Measurements from ENCODE around the gene LKAAEAR1. TPM values are rescaled to one million over a fixed set of nuclear protein-coding genes. Genes with fewer than 3 reads are reported as not detected.

Gene LKAAEAR1
- total RNA-seq, 3 donors from 2014 or later, result 0.30 to 0.47 (median 0.38) TPM

DNA sequence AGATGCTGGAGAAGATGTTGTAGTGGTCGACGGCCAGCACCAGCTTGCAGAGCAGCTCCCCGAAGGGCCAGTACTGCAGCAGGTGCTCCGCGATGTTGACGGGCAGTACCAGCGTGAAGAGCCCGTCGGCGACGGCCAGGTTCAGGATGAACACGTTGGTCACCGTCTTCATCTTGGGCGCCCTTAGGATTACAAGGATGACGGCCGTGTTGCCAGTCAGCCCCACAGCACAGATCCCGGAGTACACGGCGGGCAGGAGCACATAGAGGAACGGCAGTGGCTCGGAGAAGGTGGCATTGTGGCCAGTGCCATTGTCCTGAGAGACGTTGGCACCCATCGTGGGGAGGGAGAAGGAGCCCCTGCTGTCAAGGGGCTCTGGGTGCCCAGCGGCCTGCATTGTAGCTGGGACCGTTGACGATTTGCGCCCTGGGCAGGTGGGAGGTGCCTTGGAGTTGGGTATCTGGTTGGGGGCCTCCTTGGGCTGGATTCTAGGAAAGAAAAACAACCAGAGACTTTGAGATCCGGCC, 22.3 kb upstream of the LKAAEAR1 start:
- Mint-ChIP-seq H3K36me3 (ENCODE audit: insufficient read depth) (no peaks in the 10 kb centered on the region), H3K4me1 (ENCODE audit: low read depth) (peaks cover 11% of the 10 kb centered on the region), H3K9me3 (no peaks in the 10 kb centered on the region), H3K27me3 (ENCODE audit: low read depth) (peaks cover 16% of the 10 kb centered on the region), H3K4me3 (no peak overlapping the region)
- DNase-seq (peak; percentile 2), ATAC-seq (no peak)

GRCh38 chr20:64105846-64106434, 21.7 kb upstream of the LKAAEAR1 start:
- H3K27me3 Mint-ChIP-seq (ENCODE audit: low read depth), result peaks cover 22% of the 10 kb centered on the region
- H3K9me3 Mint-ChIP-seq, result no peaks in the 10 kb centered on the region
- H3K4me1 Mint-ChIP-seq (ENCODE audit: low read depth), result peaks cover 15% of the 10 kb centered on the region
- DNase-seq (peak; percentile 1), ATAC-seq (no peak)
- no peak overlapping the region for H3K4me3 Mint-ChIP-seq
- no peaks in the 10 kb centered on the region for H3K36me3 Mint-ChIP-seq (ENCODE audit: insufficient read depth)

DNA sequence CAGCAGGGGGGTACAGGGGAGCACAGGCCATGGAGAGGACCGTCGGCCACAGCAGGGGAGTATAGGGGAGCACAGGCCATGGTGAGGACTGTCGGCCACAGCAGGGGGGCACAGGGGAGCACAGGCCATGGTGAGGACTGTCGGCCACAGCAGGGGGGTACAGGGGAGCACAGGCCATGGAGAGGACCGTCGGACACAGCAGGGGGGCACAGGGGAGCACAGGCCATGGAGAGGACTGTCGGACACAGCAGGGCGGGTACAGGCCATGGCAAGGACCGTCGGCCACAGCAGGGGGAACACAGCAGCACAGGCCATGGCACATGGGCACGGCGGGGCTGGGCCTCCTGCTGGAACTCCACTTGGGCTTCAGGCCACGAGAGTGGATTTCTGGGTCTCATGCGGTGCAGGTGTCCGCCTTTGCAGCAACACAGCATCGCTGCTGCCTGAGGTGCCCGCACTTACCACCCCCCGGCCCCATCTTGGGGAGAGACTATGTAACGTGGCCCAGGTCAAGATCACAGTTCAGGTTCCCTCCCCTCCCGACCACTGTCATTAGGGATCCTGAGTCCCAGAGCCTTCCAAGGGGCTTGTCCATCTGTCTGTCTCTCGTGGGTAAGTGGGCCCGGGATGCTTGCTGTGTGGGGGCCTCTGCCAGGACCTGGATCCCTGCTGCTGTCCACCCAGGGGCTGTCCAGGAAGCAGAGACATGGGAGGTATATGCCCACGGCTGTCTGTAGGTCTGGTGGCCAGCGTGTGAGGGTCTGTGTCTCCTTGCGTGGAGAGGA, 20.7 kb upstream of the LKAAEAR1 start:
- no peak for ATAC-seq
- H3K36me3 Mint-ChIP-seq (ENCODE audit: insufficient read depth), result no peaks in the 10 kb centered on the region
- H3K4me1 Mint-ChIP-seq (ENCODE audit: low read depth), result peaks cover 22% of the 10 kb centered on the region
- peak; percentile 3 for DNase-seq
- no peaks in the 10 kb centered on the region for H3K9me3 Mint-ChIP-seq
- H3K27me3 Mint-ChIP-seq (ENCODE audit: low read depth), result peaks cover 23% of the 10 kb centered on the region
- no peak overlapping the region for H3K4me3 Mint-ChIP-seq

DNA sequence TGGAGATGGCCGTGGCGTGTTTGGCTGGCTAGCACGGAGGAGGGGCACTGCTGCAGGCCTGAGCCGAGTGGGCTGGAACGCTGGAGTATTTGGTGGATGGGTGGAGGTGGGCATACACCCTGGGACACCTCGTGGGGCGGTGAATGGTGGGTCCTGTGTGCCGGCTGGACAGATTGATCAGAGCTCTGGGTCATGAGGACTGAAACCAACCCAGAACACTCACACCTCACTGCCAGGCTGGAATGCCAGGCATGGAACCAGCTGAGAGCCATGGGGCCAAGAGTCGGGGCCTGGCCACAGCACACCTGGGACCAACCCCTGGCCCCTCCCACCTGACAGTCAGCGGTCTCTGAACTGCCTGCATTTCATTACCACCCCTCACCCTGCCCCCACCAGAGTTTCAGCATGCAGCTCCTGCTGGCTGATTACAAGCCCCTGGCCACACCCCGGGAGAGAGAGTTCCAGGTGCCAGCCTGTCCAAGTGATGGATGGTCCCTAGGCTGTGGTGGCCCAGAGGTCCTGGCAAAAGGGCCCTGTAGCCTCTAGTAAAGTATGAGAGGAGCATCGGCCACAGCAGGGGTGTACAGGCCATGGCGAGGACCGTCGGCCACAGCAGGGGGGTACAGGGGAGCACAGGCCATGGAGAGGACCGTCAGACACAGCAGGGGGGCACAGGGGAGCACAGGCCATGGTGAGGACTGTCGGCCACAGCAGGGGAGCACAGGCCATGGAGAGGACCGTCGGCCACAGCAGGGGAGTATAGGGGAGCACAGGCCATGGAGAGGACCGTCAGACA, 19.9 kb upstream of the LKAAEAR1 start:
- H3K4me1 Mint-ChIP-seq (ENCODE audit: low read depth), result peaks cover 22% of the 10 kb centered on the region
- H3K9me3 Mint-ChIP-seq, result no peaks in the 10 kb centered on the region
- peaks cover 23% of the 10 kb centered on the region for H3K27me3 Mint-ChIP-seq (ENCODE audit: low read depth)
- ATAC-seq (no peak), DNase-seq (peak; percentile 3)
- no peaks in the 10 kb centered on the region for H3K36me3 Mint-ChIP-seq (ENCODE audit: insufficient read depth)
- H3K4me3 Mint-ChIP-seq, result no peak overlapping the region

DNA sequence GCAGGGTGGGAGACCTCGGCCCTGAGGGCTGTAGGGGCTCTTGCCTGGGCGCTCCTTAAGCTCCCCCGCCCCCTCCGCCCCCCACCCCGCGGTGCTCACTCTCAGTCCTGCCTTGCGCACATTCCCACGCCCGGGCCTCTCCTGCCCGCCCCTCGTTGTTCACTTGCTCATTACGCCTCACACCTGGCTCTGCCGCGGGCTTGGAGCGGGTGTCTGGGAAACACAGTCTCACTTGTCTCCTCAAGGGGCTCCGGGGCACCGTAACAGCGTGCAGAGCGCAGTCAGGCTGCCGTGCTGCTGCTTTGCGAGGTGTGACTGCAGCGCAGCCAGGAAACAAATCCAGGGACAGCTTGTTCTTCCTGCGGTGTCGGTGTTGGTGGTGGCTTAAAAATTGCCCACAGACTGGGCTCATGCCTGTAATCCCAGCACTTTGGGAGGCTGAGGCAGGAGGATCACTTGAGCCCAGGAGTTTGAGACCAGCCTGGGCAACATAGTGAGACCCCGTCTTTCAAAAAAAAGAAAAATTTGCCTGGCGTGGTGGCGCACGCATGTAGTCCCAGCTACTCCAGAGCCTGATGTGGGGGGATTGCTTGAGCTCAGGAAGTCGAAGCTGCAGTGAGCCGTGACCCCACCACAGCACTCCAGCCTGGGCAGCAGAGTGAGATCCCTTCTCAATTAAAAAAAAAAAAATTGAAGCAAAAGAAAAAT, 18.6 kb upstream of the LKAAEAR1 start:
- Mint-ChIP-seq H3K27me3 (ENCODE audit: low read depth) (peaks cover 22% of the 10 kb centered on the region), H3K4me1 (ENCODE audit: low read depth) (peaks cover 19% of the 10 kb centered on the region), H3K9me3 (no peaks in the 10 kb centered on the region), H3K4me3 (peak overlapping the region; percentile 59), H3K36me3 (ENCODE audit: insufficient read depth) (no peaks in the 10 kb centered on the region)
- peak; percentile 9 to 13 for ATAC-seq
- no peak for DNase-seq

DNA sequence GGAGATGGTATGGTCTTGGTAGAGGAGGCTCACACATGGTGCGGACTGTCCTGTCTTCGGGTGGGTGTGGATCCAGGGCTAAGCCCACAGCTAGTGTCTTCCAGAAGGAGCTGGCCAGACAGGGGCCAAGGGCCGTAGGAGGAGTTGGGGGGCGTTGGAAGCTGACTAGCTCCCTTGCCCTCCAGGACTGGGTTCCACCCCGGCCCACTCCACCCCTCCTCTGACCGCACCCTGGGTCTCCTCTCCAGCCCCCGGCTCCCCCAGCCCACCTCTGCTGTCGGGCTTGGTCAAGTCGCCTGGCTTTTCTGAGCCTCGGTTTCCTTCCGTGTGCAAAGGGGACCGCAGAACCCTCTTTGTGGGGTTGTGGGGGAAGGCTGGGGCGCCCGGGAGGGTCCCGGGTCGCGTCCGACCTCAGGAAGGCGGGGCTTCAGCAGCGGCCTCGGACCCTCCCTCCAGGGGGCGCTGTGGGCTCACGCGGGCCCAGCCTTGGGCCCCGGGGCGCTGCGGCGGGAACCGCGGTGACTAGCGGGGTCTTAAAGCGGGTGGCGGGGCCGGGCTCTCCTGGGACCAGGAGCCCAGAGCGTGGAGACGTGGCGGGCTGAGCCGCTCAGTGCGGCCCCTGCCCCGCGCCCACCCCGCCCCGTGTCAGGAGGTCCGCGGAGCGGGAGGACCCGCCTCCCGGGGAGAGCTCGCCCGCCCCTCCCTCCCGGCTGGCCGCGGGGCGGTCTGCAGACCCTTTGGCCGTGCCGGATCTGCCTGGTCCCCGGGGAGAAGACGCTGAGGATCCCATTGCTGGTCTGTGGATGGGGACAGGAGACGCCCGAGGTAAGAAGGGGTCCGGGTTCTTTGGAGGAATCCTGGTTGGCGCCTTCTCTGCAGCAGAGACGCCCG, 17.8 kb upstream of the LKAAEAR1 start:
- Mint-ChIP-seq H3K36me3 (ENCODE audit: insufficient read depth) (no peaks in the 10 kb centered on the region), H3K4me1 (ENCODE audit: low read depth) (peaks cover 15% of the 10 kb centered on the region), H3K9me3 (no peaks in the 10 kb centered on the region), H3K27me3 (ENCODE audit: low read depth) (peaks cover 22% of the 10 kb centered on the region), H3K4me3 (peak overlapping the region; percentile 37)
- DNase-seq (peak; percentile 62), ATAC-seq (peak; percentile 86 to 90)

DNA sequence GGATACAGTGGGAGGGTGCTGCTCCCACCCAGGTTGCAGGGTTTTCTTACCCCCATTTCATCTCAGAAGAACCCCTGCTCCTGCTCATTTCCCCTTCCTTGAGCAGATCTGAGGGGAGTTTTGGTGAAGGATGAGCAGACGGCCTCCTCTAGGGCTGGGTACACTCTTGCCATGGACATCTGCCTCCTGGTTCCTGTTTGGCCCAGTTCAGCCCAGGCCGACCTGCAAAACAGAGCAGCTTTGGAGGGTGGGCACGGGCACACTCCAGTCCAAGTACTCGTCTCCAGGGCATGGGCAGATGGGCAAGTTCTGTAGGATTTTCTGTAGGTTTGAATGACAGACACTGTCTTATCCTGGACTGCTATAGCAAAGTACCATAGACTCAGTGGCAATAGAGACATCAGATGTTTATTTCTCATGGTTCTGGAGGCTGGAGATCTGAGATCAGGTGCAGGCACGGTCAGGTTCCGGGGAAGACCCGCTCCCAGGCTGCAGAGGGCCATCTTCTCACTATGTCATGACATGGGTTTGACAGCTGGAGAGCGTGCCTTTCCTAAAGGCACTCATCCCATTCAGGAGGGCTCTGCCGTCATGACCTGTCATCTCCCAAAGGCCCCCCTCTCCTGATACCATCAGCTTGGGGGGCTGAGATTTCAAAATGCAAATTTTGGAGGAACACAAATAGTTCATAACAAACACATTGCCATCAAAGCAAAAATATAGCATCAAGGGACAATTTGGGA, 16.9 kb upstream of the LKAAEAR1 start:
- Mint-ChIP-seq H3K4me3 (peak overlapping the region; percentile 37), H3K36me3 (ENCODE audit: insufficient read depth) (peaks cover 2% of the 10 kb centered on the region), H3K4me1 (ENCODE audit: low read depth) (peaks cover 17% of the 10 kb centered on the region), H3K27me3 (ENCODE audit: low read depth) (peaks cover 22% of the 10 kb centered on the region), H3K9me3 (no peaks in the 10 kb centered on the region)
- DNase-seq (no peak), ATAC-seq (no peak)

- peaks cover 17% of the 10 kb centered on the region for H3K4me1 Mint-ChIP-seq (ENCODE audit: low read depth)
- no peak overlapping the region for H3K4me3 Mint-ChIP-seq
- H3K36me3 Mint-ChIP-seq (ENCODE audit: insufficient read depth), result peaks cover 2% of the 10 kb centered on the region
- ATAC-seq, result no peak
- no peak for DNase-seq
- peaks cover 20% of the 10 kb centered on the region for H3K27me3 Mint-ChIP-seq (ENCODE audit: low read depth)
- no peaks in the 10 kb centered on the region for H3K9me3 Mint-ChIP-seq
Measured at GRCh38 chr20:64100566-64100888, 16.3 kb upstream of the LKAAEAR1 start.

DNA sequence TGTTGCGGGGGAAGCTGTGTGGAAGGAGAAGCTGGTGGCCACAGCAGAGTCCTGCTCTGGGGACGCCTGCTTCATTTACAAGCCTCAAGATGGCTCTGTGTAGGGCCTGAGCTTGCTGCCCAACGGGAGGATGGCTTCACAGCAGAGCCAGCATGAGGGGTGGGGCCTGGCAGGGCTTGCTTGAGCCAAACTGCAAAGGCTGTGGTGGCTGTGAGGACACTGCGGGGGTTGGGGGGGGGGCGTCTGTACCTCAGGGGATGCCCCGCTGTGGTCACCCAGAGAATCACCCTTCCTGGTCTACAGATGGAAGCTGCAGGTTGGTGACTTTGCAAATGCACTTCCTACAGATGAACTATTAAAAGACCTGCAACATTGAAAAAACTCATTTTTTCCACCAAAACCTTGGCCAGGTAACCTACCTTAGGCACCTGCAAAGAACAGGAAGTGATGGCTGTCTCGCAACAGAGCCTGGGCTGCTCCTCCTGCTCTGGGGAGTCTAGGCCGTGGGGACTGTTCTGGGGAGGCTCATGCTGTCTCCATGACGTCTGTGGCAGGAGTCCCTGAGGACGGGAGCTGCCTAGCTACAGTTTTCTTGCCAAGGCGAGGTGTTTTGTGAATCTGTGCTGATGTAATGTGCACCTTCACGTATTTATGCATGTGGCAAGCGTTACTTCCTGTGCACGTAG, 15.8 kb upstream of the LKAAEAR1 start:
- H3K9me3 Mint-ChIP-seq, result no peaks in the 10 kb centered on the region
- ATAC-seq, result no peak
- peaks cover 17% of the 10 kb centered on the region for H3K4me1 Mint-ChIP-seq (ENCODE audit: low read depth)
- no peak for DNase-seq
- no peak overlapping the region for H3K4me3 Mint-ChIP-seq
- peaks cover 20% of the 10 kb centered on the region for H3K27me3 Mint-ChIP-seq (ENCODE audit: low read depth)
- H3K36me3 Mint-ChIP-seq (ENCODE audit: insufficient read depth), result peaks cover 2% of the 10 kb centered on the region

GRCh38 chr20:64099086-64099786, 15.0 kb upstream of the LKAAEAR1 start:
- no peak for DNase-seq
- H3K27me3 Mint-ChIP-seq (ENCODE audit: low read depth), result peaks cover 20% of the 10 kb centered on the region
- no peaks in the 10 kb centered on the region for H3K9me3 Mint-ChIP-seq
- no peak for ATAC-seq
- H3K4me3 Mint-ChIP-seq, result no peak overlapping the region
- H3K36me3 Mint-ChIP-seq (ENCODE audit: insufficient read depth), result peaks cover 2% of the 10 kb centered on the region
- peaks cover 17% of the 10 kb centered on the region for H3K4me1 Mint-ChIP-seq (ENCODE audit: low read depth)

- peaks cover 16% of the 10 kb centered on the region for H3K27me3 Mint-ChIP-seq (ENCODE audit: low read depth)
- no peak for ATAC-seq
Measured at GRCh38 chr20:64098471-64099013, 14.3 kb upstream of the LKAAEAR1 start.

GRCh38 chr20:64096535-64096934, 12.3 kb upstream of the LKAAEAR1 start:
- Mint-ChIP-seq H3K4me1 (ENCODE audit: low read depth) (peaks cover 15% of the 10 kb centered on the region), H3K4me3 (no peak overlapping the region), H3K27me3 (ENCODE audit: low read depth) (peaks cover 7% of the 10 kb centered on the region), H3K36me3 (ENCODE audit: insufficient read depth) (peaks cover 2% of the 10 kb centered on the region), H3K9me3 (no peaks in the 10 kb centered on the region)
- DNase-seq, result no peak
- ATAC-seq, result no peak

More at GRCh38 chr20:64098471-64099013, 14.3 kb upstream of the LKAAEAR1 start:
- Mint-ChIP-seq H3K4me3 (no peak overlapping the region), H3K36me3 (ENCODE audit: insufficient read depth) (peaks cover 2% of the 10 kb centered on the region), H3K4me1 (ENCODE audit: low read depth) (peaks cover 17% of the 10 kb centered on the region), H3K9me3 (no peaks in the 10 kb centered on the region)
- no peak for DNase-seq

Measured in activated T-cell treated with anti-CD3 and anti-CD28 coated beads, Interleukin-2, amount 50 U/mL, for 4 hours (primary cell).